Globus pallidus (tissue), 1 donor: ENCODE data around the gene POGZ.
"Not testable (repeated sequence)": the region's sequence is repeated elsewhere in the genome, so short reads cannot be mapped to it uniquely, and the experiment has no call there.

Experiments used
- DNase-seq: peaks from one replicate; pipeline ENCODE4 v3.0.0-alpha.2; 2015; ENCODE audit warnings: low spot score

Gene POGZ

DNA sequence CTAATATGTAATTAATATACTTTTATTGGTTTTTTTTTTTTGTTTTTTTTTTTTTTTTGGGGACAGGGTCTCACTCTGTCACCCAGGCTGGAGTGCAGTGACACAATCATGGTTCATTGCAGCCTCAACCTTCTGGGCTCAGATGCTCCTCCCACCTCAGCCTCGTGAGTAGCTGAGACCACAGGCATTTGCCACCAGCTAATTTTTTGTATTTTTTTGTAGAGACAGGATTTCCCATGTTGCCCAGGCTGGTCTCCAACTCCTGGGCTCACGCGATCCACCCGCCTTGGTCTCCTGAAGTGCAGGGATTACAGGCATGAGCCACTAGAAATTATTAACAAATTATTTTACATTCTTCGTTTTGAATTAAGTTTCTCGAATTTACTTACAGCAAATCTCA lies 16.8 kb upstream of the POGZ start:
- DNase-seq: no peak

DNA sequence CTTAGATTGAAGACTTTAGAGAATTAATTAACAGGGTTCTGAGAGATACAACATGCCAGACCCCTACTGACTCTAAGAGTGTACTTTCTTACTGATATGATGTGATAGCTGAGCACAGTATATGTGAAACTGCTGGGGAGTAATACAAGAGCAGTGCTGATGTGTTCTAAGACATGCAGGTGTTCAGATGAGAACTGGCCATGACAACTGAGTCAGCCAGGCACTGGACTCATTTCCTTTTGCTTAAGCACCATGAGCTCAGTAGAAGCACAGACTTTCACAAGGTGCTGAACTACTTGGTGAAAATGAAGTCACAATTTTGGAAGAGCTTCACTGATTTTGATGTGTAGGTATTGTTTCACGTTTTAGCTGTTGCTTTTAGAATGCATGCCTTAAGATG lies 15.9 kb upstream of the POGZ start:
- no peak for DNase-seq

DNA sequence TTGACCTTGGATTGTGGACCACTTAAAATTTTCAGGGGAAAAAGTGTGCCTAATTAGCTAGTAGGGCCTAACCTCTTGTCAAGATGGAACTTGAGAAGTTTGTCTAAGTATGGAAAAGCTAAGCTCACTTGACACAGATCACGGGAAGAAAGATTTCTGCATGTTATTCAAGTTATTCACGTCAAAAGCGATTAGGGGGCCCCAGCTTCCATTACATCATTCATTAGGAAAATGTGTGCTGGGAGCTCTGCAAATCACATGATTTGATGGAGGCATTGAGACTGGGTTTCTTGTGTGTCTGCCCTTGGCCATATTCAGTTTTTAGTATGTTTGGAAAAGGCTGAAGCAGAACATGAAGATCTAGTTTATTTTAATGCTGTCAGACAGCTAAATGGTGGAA lies 15.5 kb upstream of the POGZ start:
- no peak for DNase-seq

DNA sequence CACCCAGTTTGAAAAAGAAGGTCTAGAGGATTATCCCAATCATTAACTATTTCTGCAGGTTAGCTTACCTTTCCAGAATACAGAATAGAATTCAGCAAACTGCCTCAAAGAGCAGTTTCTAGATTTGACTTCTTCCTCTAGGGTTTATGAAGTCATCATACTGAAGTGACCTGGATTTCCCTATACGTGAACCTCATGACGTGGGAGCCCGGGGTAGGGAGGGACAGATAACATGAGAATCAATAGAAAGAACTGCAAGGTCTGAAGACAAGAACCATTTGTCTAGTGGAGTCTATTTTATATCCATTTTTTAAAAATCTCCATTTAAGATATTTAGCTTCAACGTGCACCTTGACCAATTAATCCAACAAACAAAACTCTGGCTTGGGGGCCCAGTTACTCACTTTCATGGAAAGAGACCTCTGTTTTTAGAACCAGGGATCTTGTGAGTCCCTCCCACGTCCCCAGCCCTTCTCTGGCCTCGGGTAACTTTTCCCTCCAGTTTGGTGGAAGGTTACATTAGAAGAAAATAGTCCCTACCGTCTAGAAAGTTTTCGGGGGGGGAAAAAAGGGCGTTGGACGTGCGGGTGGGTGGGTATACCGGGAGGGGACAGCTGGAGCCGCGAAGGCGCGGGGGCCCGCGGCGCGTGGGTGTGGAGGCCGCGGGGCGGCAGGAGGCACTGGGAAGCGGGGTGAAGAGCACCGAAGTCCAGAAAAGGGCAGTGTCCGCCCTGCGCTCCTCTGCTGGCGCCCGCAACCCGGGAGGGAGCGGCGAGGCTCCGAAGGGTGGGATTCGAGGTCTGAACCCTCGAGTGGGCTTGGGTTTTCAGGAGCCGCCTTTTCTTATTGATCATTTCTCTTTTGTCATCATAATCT lies 13.8 kb upstream of the POGZ start:
- DNase-seq: peak; percentile 54

DNA sequence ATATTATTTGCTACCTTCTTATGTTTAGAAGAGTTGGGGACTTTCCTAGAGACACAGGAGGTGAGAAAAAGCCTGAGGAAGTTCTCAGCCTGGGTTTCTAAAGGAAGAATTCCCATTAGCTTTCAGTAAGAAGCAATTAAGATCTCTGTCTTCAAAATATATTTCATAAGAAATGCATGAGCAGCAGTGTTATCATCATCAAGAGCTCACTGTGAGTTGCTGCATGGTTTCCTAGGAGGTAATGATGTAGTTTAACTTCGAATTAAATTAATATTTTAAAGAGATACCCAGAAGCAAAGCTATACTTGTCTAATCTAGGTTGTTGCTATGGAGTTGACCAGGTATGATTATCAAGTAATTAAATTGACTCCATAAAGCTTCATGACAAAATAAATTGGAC lies 5.7 kb upstream of the POGZ start:
- no peak for DNase-seq

DNA sequence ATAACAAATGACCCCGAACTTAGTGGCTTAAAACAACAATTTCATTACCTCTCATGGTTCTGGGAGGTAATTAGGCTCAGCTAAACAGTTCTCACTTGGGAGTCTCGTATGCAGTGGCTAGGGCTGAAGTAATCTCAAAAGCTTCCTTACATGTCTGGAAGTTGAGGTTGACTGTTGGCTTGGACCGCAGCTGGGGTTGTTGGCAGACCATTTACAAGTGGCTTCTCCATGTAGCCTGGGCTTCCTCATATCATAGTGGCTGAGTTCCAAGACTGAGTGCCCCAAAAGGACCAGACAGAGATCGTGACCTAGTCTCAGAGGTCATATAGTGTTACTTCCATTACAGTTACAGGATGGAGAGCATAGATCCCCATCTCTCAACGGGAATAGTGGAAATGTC lies 2.4 kb upstream of the POGZ start:
- no peak for DNase-seq

DNA sequence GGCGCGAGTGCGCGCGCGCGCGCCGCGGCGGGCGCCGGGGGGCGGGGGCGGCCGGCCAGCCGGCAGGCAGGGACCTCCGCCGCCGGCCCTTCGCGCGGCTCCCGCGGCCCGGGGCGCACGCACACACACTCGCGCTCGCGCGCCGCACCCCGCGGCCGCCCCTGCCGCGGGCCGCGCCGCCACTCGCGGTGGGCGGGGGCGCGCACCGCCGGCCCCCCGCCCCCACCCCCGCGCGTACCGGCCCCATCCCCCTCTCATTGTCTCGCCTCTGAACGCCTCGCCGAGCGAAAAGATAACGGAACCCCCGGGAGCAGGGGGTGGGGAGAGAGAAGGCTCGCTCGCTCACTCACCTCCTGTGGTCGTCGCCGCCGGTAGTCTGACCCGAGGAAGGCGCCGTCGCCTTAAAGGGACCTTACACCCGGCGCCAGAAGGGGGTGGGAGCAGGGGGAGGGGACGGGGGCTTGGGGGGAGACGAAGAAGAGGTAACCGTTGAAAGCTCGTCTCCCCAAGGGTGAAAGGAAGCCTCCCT lies 428 bp downstream of the POGZ start:
- DNase-seq: no peak

DNA sequence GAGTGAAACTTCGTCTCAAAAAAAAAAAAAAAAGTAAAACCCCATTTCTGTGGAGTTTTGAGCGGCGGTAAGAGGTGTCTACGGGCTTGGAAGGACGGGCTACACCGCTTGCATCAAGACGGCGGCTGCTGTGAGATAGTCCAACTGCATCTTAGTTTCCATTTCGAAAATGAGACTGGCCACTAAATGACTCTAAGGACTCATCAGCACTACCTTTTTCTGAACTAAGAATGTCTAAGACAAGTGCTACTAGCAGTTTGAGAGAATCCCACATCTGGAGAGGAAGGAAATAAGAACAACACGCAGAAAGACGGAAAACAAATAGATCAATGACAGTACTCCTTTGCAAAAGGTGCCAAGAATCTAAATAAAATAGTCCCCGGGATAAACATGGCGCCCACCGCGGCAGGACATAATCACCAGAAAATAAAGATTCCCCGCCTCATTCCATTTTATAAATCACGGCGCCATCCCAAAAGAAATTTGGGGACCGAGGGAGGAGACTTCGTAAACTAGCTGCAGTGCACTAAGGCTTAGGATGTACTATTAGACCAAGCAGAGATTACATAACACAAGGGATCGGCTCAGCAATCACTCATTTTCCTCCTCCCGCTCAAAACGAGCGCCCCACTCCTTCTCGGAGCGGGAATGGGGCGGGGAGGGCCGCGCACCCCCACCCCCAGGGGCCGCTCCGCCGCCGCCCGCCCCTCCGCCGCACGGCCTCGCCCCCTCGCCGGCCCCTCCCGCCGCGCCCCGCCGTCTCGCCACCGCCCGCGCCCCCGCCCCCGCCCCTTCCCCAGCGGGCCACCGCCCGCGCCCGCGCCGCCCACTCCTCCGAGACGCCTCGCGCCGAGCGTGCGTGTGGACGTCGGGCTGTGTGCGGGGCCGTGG lies 1.1 kb downstream of the POGZ start:
- peak; percentile 70 for DNase-seq

DNA sequence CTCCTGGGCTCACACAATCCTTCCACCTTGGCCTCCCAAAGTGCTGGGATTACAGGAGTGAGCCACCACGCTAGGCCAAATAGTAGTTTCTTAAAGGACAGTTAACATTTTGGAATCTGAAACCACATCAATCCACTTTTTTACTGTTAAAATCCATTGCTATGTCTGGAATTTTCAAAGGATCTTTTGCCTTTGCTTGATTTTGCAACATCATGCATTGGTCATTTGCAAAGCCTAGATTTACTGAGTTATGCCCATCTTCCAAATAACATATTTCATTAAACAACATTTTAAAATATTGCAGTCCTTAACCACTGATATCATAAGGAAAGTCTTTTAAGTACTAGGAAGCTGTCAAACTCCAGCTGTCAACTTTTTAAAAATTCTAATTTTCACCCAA lies 3.3 kb downstream of the POGZ start:
- no peak for DNase-seq

DNA sequence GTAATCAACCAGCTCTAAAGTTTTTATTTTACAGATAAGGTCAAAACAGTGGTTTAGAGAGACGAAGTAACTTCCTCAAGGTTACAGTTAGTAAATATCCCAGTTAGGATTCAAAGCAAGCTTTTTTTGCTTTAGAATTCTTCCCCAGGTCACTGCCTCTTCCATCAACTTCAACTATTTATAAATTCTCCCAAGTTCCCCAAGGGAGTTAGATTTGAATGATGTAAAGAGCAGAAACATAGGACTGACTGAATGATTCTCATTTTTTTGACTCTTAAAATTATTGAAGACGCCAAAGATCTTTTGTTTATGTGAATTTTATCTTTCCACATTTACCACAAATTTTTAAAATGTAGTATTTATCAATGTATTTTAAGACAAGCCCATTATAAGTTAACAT lies 4.1 kb downstream of the POGZ start:
- no peak for DNase-seq

DNA sequence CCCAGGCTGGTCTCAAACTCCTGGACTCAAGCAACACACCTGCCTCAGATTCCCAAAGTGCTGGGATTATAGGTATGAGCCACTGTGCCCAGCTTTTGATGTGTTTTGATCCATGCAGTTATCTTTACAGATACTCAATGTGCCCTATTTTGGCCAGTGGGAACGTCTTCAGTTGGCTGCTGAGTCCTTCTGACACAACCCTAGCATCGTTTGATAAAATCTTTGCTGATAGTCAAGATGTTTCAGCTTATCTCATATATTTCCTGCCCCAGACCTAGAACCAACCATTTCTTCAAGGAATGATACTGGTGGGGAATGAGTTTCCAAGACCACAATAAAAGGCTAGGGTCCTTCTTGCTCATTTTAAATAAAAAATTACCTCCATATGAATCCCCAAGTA lies 11.6 kb downstream of the POGZ start:
- DNase-seq: no peak

DNA sequence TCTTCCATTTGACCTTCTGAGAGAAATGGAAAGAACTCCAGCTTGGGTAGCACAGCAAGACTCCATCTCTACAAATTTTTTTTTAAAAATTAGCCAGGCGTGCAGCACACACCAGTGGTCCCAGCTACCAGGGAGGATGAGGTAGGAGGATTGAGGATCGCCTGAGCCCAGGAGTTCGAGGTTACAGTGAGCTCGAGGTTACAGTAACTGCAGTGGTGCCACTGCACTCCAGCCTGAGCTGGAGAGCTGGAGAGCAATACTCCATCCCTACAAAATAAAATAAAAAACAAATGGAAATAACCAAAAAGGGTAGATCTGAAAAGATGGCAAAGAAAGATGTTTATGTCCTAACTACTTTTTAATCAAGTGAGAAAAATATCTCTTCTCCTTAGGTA lies 14.5 kb downstream of the POGZ start:
- no peak for DNase-seq

DNA sequence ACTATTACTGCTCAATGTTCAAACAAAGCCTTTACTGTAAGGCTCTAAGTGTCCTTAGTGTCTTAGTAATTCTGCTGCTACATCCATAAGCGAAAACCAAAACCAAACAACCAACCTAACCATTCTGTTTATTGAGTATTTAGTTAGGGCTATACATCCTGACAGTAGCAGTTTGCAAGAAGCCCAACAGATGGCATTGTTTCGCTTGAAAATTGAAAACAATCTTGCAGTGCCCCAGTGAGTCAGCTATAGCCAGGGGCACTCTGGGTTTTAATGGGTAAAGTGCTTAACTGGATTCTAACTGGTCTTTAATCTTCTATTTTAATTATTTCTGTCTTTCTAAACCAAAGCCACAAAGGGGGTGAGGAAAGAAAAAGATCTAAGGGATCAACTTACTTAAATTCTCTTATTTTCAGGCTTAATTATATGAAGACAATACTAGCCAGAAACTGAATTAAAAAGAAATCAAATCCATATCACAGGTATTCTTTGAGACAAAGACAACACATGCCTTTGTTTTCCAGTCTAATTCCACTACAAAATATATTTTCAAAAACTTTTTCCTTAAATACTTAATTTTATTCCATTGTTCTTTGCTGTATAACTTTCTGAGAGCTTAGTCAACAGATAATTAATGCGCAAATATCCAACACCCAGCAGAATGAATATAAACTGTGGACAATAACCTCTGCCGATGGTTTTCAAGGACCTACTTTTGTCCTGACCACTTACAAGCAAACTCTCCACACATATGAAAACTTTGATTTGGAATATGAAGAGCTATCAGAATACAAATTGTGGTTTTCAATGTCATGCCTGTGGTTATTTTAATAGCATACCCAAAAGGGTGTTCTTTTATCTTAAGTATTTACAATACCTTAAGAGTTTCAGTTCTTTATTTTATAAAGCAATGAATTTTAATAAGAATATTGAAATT lies 15.2 kb downstream of the POGZ start:
- peak; percentile 69 for DNase-seq

DNA sequence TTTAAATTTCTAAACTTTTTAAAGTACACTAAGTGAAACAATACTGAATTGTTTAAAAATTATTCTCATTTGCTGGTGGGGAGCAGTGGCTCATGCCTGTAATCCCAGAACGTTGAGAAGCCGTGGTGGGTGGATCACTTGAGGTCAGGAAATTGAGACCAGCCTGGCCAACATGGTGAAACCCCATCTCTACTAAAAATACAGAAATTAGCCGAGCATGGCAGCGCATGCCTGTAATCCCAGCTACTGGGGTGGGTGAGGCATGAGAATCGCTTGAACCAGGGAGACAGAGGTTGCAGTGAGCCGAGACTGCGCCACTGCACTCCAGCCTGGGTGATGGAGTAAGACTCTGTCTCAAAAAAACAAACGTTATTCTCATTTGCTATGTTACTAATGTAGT lies 21.9 kb downstream of the POGZ start:
- DNase-seq: not testable (repeated sequence)

DNA sequence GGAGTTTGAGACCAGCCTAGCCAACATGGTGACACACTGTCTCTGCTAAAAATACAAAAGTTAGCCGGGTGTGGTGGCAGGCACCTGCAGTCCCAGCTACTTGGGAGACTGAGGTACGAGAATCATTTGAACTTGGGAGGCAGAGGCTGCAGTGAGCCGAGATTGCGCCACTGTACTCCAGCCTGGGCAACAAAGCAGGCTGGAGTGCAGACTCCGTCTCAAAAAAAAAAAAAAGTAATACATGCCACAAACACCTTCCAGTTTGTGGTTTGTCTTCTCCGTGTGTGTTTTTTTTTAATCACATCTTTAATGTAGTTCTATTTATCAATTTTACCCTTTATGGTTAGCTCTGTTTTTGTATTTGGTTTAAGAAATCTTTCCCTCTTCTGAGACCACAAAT lies 22.3 kb downstream of the POGZ start:
- DNase-seq: no peak

DNA sequence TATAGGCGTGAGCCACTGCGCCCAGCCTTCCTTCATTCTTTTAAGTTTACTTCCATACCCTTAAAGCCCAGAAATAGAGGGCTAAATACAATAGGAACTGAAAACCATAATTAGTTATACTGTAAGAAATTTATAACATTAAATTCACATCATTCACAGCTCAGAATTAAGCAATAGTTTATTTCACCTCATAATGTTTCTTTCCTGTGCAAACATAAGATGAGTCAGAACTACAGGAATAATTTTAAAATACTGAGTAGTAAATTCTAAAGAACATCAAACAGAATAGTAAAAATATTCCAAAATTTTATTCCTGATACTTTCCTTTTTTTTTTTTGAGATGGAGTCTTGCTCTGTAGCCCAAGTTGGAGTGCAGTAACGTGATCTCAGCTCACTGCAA lies 24.1 kb downstream of the POGZ start:
- DNase-seq: no peak

DNA sequence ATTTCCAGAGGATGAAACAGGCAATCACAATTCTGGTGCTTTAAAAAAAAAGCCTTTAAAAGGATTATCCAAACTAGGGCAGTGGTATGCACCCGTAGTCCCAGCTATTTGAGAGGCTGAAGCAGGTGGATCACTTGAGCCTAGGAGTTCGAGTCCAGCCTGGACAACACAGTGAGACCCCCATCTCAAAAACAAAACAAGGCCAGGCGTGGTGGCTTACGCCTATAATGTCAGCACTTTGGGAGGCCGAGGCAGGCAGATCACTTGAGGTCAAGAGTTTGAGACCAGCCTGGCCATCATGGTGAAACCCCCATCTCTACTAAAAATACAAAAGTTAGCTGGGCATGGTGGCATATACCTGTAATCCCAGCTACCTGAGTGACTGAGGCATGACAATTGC lies 25.5 kb downstream of the POGZ start:
- DNase-seq: not testable (repeated sequence)

DNA sequence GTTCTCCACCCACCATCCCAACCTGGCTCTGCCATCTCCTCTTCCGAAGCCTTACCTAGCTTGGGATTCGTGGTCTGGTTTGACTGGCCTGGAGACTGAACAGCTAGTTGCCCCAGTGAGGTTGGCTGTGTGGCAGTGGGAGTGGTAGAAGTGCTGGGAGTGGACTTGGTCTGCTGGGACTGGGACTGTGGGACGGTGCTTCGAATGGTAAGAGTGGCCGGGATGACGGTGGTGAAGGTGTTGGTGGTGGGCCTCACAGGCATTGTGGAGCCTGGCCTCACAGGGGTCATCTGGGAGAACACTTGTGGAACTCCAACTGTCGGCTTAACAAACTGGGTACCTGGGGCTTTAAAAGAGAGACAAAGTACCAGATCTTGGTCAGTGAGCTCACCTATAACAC lies 31.2 kb downstream of the POGZ start:
- no peak for DNase-seq

DNA sequence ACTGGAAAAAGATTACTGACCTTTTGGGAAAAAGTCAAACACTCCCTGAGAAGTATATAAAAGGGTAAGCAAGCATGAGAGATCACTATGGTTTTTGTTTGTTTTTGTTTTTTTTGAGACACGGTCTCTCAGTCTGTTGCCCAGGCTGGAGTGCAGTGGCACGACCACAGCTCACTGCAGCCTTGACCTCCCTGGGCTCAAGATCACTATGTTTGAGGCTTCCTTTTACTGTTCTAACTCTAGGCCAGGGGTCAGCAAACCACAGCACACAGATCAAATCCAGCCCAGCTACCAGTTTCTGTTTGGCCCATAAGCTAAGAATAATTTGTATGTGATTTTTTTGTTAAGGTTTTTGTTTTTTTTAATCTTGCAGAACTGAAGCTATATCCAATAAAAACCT lies 34.2 kb downstream of the POGZ start:
- no peak for DNase-seq

DNA sequence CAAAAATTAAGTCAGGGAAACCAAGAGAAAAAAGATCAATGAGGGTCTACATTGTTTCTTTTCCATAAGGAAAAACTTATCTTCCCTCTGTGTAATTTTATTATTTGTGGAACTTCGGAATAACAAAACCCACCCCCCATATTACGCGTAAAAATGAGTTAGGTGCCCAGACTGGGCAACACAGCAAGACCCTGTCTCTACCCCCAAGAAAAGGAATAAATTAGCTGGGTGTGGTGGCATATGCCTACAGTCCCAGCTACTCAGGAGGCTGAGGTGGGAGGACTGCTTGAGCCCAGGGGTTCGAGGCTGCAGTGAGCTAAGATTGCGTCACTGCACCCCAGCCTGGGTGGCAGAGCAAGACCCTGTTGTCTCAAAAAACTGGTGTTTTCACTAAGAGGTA lies 39.5 kb downstream of the POGZ start:
- no peak for DNase-seq

DNA sequence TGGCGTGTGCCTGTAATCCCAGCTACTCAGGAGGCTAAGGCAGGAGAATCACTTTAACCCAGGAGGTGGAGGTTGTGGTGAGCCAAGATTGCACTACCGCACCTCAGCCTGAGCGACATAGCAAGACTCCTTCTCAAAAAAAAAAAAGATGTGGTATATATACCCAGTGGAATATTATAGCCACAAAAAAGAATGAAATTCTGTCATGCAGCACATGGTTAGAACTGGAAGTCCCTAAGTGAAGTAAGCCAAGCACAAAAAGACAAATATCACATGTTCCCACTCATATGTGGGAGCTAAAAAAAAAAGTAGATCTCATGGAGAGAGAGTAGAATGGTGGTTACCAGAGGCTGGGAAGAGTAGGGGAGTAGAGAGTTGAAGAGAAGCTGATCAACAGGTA lies 41.2 kb downstream of the POGZ start:
- DNase-seq: no peak

DNA sequence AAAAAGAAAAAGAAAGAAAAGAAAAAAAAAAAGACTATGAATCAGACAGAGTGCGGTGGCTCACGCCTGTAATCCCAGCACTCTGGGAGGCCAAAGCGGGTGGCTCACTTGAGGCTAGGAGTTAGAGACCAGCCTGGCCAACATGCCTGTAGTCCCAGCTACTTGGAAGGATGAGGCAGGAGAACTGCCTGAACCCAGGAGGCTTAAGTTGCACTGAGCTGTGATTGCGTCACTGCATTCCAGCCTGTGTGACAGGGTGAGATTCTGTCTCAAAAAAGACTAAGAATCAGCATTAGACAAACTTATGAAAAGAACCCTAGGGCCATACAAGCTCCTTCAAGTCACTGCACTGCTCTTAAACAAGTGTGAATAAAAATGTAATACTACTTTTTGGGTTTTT lies 43.1 kb downstream of the POGZ start:
- DNase-seq: no peak
